ENCODE results near the gene ASZ1.

GRCh38 chr7:117403737-117404136 is 23.6 kb downstream of the ASZ1 start:
- TF ChIP-seq, protein P1, sequence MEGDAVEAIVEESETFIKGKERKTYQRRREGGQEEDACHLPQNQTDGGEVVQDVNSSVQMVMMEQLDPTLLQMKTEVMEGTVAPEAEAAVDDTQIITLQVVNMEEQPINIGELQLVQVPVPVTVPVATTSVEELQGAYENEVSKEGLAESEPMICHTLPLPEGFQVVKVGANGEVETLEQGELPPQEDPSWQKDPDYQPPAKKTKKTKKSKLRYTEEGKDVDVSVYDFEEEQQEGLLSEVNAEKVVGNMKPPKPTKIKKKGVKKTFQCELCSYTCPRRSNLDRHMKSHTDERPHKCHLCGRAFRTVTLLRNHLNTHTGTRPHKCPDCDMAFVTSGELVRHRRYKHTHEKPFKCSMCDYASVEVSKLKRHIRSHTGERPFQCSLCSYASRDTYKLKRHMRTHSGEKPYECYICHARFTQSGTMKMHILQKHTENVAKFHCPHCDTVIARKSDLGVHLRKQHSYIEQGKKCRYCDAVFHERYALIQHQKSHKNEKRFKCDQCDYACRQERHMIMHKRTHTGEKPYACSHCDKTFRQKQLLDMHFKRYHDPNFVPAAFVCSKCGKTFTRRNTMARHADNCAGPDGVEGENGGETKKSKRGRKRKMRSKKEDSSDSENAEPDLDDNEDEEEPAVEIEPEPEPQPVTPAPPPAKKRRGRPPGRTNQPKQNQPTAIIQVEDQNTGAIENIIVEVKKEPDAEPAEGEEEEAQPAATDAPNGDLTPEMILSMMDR (conservative IDR thresholded peaks at IDR 0.05; ENCODE audit: low read length) = no peak
- no peak for TF ChIP-seq EZH2phosphoT487 (IDR thresholded peaks at IDR 0.05; ENCODE audit: borderline replicate concordance, low read depth, low read length)

Measured in OCI-LY7 (cell line).